Activated CD4-positive, alpha-beta T cell treated with anti-CD3 and anti-CD28 coated beads, Interleukin-2, amount 50 U/mL, for 1 hour (primary cell): ENCODE measurements around the gene TMEM59.
"Not testable (repeated sequence)": the region's sequence is repeated elsewhere in the genome, so short reads cannot be mapped to it uniquely, and the experiment has no call there.

Experiments
- DNase-seq: peaks from one replicate; pipeline ENCODE4 v3.0.0-alpha.2; 2020

The TMEM59 gene

GRCh38 chr1:54052431-54052933 is 522 bp downstream of the TMEM59 start:
- DNase-seq = peak; percentile 12

DNA sequence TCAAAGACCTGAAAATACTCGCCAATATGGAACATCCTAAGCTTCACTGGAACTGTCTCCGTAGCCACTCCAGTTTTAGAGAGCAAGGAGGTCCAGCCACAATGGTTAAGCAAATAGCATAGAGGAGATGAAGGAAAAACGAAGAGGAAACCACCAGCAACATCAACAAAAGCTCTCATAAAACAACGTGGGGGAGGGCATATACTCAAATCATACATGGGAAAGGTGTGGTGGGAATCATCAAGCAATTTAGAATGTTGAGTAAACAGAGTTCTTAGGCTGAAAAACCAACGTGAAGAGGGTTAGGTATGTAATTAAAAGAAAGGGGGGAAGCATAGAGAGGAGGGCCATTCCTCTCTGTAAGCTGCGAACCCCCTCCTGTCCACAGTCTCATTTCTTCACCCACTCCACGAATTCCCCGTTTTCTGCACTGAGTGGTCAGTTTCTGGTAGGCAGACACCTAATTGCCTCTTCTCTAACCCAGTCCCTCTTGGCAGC is 1.0 kb downstream of the TMEM59 start:
- no peak for DNase-seq

DNA sequence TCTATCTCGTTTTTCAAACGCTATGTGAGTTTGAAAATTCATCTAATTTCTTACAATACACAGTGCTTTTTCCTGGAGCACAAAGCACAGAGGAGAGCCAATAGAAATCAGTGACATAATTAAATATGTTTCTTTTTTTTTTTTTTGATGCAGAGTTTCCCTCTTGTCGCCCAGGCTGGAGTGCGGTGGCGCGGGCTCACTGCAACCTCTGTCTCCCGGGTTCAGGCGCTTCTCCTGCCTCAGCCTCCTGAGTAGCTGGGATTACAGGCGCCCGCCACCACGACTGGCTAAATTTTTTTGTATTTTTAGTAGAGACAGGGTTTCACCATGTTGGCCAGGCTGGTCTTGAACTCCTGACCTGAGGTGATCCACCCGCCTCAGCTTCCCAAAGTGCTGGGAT is 2.6 kb downstream of the TMEM59 start:
- not testable (repeated sequence) for DNase-seq

GRCh38 chr1:54047384-54048305 is 5.4 kb downstream of the TMEM59 start:
- DNase-seq = no peak

DNA sequence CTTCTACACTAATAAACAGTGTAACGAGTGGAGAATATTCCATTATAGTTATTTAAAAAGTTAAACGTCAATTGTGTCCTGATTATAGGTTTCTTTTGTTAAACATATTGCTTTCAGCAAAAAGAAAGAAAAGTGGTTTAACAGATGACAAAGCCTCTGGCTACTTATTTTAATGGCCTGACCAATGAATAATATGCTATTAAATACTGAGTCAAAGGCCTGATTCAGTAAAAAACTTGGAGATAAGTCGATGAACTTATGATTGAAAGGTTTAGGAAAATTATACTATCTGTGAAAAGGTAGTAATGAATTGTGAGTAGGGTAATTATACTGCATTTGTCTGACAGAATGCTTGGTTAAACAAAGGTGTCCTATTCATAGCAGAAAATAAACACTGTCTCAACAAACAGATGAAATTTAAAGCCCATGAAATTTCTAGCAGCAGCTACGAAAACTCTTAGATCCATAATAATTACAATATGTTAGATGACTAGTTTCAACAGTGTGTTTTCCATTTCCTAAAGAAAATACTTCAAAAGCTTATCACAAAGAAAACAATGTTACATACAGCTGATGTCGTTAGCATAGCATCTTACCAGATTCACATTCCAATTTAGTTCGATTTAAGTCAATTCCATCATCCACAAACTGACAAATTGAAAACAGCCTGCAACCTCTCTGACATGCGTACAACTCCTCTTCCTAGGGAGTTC is 6.2 kb downstream of the TMEM59 start:
- no peak for DNase-seq

DNA sequence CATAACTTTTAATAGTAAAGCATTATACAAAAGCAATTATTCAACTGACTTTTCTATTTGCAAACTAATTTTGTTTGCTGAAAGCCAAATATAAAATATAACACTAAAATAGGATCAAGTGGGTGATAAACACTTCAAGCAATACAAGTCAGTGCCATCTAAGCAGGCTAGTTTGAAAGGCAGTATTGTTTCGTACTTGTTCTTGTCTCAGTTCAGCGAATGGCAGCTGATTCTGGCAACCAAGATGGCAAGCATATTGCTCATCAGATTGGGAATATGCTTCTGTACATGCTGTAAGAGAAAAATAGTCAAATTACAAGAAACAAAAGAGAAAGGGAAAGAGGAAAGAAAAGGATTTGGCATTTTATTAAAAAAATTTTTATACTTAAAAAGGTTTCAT is 7.5 kb downstream of the TMEM59 start:
- no peak for DNase-seq

DNA sequence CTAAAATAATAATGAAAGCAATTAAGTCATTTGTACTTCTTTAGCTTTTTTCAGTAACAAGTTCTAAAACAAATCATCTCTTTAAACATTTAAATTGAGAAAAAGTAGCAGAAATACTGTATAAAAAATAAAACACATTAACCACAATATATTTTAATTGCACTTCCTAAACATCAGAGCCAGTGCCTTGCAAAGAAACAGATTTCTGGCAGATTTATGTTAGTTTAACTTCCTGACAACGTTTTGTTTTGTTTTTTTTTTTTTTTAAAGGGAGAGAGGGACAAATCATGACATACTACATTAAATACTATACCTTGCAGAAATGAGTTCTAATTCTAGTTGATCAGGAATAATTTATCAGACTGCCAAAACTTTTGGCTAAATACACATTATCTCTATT is 11.2 kb downstream of the TMEM59 start:
- DNase-seq = no peak

DNA sequence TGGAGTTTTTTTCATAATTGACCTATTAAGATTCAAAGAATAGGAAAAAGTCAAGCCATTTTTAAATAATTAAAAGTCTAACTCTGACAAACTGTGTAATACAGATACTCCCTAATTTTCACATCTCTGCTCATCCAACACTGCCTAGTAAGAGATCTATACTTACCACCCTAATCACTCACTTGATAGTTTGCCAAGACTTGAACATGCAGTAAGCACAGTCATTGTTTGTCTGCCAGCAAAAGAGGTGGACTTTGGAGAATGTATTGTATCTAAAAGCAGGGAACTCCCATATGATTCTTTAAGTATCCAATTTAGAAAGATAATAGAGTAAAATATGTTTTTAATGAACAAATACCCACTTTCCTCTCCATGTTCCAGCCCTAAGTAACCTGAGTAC is 15.5 kb downstream of the TMEM59 start:
- DNase-seq = no peak

DNA sequence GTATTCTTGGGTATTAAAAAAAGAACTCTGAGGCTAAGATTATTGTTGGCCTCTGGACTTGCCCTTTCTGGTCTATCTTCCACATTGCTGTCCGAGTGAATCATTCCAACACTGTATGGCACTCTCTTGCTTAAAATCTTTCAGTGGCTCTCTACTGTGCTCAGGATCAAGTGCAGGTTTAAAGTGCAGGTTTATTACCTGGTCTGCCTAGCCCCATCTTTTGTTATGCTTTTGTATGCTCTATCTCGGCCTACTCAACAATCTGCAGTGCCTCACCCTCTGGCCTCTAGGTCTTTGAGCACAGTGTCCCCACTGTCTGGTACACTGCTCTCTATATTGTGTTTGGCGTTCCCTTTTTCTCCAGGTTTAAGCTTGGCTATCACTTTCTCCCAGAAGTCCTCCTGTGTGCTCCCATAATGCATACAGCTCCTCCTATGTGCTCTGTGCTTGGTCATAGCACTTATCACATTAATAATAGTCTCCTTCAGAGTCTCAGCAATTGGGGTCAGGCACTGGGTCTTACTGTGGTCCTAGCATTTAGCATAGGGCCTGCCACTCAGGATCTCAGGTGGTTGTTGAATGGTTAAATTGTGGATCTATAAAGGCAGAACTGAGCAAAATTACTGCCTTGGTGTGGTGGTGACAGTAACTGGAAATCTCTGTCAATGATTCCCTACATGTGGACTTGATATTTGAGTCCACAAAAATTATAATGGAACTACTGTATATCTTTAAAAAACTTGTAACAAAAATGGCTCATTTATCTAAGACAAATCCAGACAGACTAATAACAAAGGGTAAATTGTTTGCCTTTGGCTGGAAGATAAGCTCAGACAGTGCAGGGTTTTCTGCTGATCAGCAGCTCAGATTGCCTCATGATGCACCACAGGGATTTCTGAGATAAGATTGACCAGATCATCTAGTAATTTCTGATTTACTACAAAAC is 24.4 kb downstream of the TMEM59 start:
- DNase-seq = no peak

DNA sequence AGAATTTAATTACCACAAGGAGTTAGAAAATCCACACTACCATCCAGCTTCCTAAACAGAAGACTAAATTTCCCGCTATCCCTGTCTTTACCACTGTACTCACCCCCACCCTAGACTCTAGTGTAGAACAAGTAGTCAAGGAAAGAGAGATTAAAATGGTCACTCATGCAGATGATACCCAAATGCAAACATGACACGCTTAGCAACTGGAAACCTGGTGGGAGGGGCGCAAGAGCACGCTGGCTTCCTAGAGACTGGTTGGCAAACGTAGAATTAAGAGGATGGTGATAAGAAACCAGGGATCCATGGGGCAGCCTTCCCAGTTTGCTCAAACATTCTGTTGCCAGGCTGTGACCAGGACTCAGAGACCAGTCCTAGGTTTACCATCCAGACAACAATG is 25.2 kb downstream of the TMEM59 start:
- no peak for DNase-seq

DNA sequence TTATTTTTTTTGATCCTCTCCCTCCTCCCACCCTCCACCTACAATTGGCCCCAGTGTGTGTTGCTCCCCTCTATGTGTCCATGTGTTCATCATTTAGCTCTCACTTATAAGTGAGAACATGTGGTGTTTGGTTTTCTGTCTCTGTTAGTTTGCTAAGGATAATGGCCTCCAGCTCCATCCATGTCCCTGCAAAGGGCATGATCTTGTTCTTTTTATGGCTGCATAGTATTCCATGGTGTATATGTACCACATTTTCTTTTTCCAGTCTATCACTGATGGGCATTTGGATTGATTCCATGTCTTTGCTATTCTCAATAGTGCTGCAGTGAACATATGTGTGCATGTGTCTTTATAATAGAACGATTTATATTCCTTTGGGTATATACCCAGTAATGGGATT is 28.2 kb downstream of the TMEM59 start:
- DNase-seq = not testable (repeated sequence)

- no peak for DNase-seq
These were observed 28.6 kb downstream of the TMEM59 start for GRCh38 chr1:54024358-54024757.

- DNase-seq = not testable (repeated sequence)
These were observed 33.3 kb downstream of the TMEM59 start for GRCh38 chr1:54019562-54020176.

- no peak for DNase-seq
These were observed 34.4 kb downstream of the TMEM59 start for GRCh38 chr1:54018635-54019034.

DNA sequence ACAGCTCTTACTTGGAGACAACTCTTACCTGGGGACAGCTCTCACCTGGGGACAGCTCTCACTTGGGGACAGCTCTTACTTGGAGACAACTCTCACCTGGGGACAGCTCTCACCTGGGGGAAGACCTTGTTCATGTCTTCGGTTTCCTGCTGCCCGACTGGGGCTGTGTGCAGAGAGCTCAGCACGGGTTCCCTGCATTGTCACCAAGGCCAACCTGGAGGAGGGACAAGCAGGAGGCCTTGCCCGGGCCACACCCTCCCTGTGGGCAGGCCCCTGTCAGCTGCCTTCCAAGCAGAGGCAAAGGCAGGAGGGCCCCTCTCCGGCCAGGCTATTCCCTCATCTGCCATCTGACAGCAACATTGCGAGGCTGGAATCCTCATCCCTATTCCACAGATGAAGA is 35.0 kb downstream of the TMEM59 start, which contains the start of gene LDLRAD1:
Gene LDLRAD1, minus strand, starts transcription at position 208 of the 400 bp plus-strand sequence. Its CDS starts 74 bp downstream, at position 134.
- no peak for DNase-seq

DNA sequence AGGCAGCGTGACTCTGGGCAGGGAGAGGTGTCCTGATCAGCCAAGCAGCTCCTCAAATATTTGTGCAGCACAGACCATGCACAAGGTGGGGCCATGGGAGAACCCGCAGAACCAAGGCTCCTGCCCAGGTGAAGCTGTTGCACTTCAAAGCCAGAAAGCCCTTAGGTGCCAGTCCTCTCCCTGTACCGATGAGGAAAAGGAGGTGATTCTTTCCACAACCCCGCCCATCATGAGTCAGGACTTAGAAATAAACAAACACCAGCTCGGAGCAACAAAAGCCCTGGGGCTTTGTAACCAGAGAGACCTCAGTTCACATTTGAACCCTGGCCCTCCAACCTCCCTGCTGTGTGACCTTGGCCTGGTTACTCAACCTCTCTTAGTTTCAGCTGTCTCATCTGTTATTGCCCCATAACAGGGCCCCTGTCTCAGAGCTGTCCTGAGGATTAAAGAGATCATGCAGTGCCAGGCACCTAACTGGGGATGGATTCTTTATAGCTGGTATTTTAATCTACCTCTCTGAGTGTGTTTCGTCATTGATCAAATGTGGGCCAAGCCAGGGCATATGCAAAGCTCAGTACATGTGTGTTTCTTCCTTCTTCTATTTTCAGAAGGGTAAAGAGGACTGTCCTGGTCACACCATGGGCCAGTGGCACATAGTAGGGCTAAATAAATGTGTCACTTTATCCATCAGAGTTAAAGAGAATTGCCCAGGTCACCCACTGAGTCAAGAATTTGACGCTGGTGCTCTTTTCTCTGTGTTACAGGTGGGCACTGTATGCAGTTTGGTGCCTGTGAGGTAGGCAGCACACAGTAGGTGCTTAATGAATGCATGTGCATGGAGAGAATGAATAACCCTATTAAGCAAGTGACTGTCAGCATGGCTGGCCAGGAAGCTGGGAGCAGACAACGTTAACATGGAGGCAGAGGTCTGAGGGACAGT is 36.4 kb downstream of the TMEM59 start:
- DNase-seq = no peak

DNA sequence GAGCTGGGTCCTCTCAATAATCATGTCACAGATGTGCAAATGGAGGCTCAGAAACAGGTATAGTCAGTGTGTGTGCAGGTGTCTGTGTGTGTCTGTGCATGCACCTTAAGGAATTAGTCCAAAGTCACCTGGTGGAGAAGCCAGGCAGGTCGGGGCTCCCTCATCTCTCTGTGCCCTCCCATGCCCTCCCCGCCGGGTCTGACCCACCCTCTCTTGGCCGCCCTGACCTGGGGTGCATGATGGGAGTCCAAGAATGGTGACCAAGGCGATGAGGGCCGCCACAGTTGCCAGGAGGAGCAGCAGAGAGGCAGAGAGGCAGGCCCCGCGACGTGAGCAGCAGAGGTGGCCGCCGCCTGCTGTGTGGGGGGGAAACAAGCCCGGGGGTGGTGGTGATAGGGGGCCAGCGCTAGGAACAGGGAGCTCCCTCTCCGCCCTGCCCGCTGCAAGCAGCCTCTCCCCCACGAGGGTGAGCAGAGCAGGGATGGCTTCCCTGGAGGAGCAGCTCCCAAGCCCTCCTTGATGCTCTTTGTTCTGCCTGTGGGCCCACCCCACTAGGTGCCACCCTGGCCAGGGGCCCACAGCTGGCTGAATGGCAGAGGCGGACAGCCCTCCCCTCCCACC is 38.9 kb downstream of the TMEM59 start:
- DNase-seq = no peak

DNA sequence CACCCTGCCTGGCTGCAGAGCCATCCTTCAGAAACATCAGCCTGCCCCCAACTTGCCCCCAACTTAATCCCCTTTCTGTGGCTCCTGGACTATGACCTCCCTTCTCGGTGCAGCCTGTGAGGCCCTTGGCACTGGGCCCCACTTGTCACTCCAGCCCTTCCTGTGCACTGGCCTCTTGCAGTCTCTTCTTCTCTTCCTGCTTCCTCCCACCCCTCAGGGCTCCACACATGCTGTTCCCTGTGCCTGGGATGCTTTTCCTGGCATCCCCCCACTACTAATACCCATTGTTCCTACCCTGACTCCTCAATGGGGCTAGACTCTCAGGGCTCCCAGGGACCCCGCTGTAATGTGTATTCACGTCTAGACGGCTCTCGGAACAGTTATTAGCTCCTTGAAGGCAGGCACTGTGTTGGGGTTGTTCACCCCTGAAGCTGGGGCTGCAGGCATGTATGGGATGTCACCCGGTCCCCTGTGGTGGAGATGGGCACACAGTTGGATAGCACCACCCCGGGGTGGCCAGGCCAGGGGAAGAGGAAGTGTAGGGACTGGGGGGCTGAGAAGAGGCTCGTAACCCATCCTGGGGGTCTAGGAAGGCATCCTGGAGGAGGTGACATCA is 39.5 kb downstream of the TMEM59 start:
- DNase-seq = no peak

- DNase-seq = no peak
These were observed 40.1 kb downstream of the TMEM59 start for GRCh38 chr1:54012863-54013262.

GRCh38 chr1:54012008-54012325 is 41.0 kb downstream of the TMEM59 start:
- DNase-seq = no peak
